GM20000 (cell line): ENCODE measurements around the gene MYL3.

Source experiments
- DNase-seq: peaks from one replicate; pipeline ENCODE4 v3.0.0; 2012; ENCODE audit warnings: low spot score
- TF ChIP-seq, protein P1 (sequence below): IDR thresholded peaks from 2 replicates; pipeline ENCODE4 v1.5.1; 2012; ENCODE audit warnings: mild to moderate bottlenecking, control low read depth; ENCODE audit errors: extremely low read depth, missing control alignments

Gene MYL3

GRCh38 chr3:46907960-46908293, 44.7 kb upstream of the MYL3 start:
- TF ChIP-seq, protein P1, sequence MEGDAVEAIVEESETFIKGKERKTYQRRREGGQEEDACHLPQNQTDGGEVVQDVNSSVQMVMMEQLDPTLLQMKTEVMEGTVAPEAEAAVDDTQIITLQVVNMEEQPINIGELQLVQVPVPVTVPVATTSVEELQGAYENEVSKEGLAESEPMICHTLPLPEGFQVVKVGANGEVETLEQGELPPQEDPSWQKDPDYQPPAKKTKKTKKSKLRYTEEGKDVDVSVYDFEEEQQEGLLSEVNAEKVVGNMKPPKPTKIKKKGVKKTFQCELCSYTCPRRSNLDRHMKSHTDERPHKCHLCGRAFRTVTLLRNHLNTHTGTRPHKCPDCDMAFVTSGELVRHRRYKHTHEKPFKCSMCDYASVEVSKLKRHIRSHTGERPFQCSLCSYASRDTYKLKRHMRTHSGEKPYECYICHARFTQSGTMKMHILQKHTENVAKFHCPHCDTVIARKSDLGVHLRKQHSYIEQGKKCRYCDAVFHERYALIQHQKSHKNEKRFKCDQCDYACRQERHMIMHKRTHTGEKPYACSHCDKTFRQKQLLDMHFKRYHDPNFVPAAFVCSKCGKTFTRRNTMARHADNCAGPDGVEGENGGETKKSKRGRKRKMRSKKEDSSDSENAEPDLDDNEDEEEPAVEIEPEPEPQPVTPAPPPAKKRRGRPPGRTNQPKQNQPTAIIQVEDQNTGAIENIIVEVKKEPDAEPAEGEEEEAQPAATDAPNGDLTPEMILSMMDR: no peak
- no peak for DNase-seq

GRCh38 chr3:46907271-46907670, 44.0 kb upstream of the MYL3 start:
- DNase-seq: no peak
- TF ChIP-seq, protein P1: no peak

- no peak for DNase-seq
- TF ChIP-seq, protein P1: no peak
Measured at GRCh38 chr3:46906471-46907058, 43.3 kb upstream of the MYL3 start.

- TF ChIP-seq, protein P1: no peak
- DNase-seq: no peak
Measured at GRCh38 chr3:46905661-46906451, 42.6 kb upstream of the MYL3 start.

- TF ChIP-seq, protein P1: no peak
- DNase-seq: no peak
Measured at GRCh38 chr3:46905213-46905560, 41.9 kb upstream of the MYL3 start.

- TF ChIP-seq, protein P1: no peak
- DNase-seq: no peak
Measured at GRCh38 chr3:46904303-46905212, 41.3 kb upstream of the MYL3 start.
